Measurements from ENCODE around the gene LITAF. TPM values are rescaled to one million over a fixed set of nuclear protein-coding genes. Genes with fewer than 3 reads are reported as not detected.
A peak's percentile ranks its signal among the peaks of the same experiment; 100 is the strongest.

The LITAF gene
- total RNA-seq, 2 donors from 2014 or later = 112 to 191 TPM

- H3K4me1 Mint-ChIP-seq (ENCODE audit: low read depth in 2 of 2) = peaks cover 16 to 43% of the 10 kb centered on the region in 2 donors
- no peaks in the 10 kb centered on the region for H3K36me3 Mint-ChIP-seq
- DNase-seq (ENCODE audit: low spot score) (no peak), ATAC-seq (no peak)
- no peaks in the 10 kb centered on the region for H3K9me3 Mint-ChIP-seq
- no peak overlapping the region for H3K4me3 Mint-ChIP-seq
- no peak overlapping the region for H3K27ac Mint-ChIP-seq
- peaks cover 0 to 7% of the 10 kb centered on the region in 2 donors for H3K27me3 Mint-ChIP-seq
Observed at GRCh38 chr16:11535494-11535893, 51.2 kb downstream of the LITAF start.

GRCh38 chr16:11534262-11534661 lies 52.5 kb downstream of the LITAF start:
- ATAC-seq = no peak
- Mint-ChIP-seq H3K4me1 (ENCODE audit: low read depth in 2 of 2) (peaks cover 16 to 35% of the 10 kb centered on the region in 2 donors), H3K9me3 (no peaks in the 10 kb centered on the region), H3K36me3 (no peaks in the 10 kb centered on the region), H3K4me3 (no peak overlapping the region), H3K27ac (no peak overlapping the region), H3K27me3 (peaks cover 0 to 7% of the 10 kb centered on the region in 2 donors)
- DNase-seq (ENCODE audit: low spot score) = no peak

GRCh38 chr16:11533588-11533987 lies 53.1 kb downstream of the LITAF start:
- no peak overlapping the region for H3K4me3 Mint-ChIP-seq
- H3K9me3 Mint-ChIP-seq = no peaks in the 10 kb centered on the region
- H3K4me1 Mint-ChIP-seq (ENCODE audit: low read depth in 2 of 2) = peaks cover 16 to 32% of the 10 kb centered on the region in 2 donors
- peaks cover 0 to 7% of the 10 kb centered on the region in 2 donors for H3K27me3 Mint-ChIP-seq
- no peaks in the 10 kb centered on the region for H3K36me3 Mint-ChIP-seq
- no peak overlapping the region for H3K27ac Mint-ChIP-seq
- ATAC-seq (no peak), DNase-seq (ENCODE audit: low spot score) (no peak)

- ATAC-seq (no peak), DNase-seq (ENCODE audit: low spot score) (no peak)
- peaks cover 0 to 9% of the 10 kb centered on the region in 2 donors for H3K27me3 Mint-ChIP-seq
- H3K4me3 Mint-ChIP-seq = no peak overlapping the region
- no peak overlapping the region for H3K27ac Mint-ChIP-seq
- no peaks in the 10 kb centered on the region for H3K36me3 Mint-ChIP-seq
- H3K4me1 Mint-ChIP-seq (ENCODE audit: low read depth in 2 of 2) = peaks cover 9 to 15% of the 10 kb centered on the region in 2 donors
- H3K9me3 Mint-ChIP-seq = no peaks in the 10 kb centered on the region
Observed at GRCh38 chr16:11530171-11530940, 56.4 kb downstream of the LITAF start.

GRCh38 chr16:11529285-11529684 lies 57.4 kb downstream of the LITAF start:
- no peak overlapping the region for H3K27ac Mint-ChIP-seq
- DNase-seq (ENCODE audit: low spot score) = no peak
- H3K4me3 Mint-ChIP-seq = no peak overlapping the region
- no peak for ATAC-seq
- no peaks in the 10 kb centered on the region for H3K9me3 Mint-ChIP-seq
- peaks cover 0 to 9% of the 10 kb centered on the region in 2 donors for H3K27me3 Mint-ChIP-seq
- H3K4me1 Mint-ChIP-seq (ENCODE audit: low read depth in 2 of 2) = peaks cover 7 to 11% of the 10 kb centered on the region in 2 donors
- no peaks in the 10 kb centered on the region for H3K36me3 Mint-ChIP-seq

GRCh38 chr16:11528053-11528452 lies 58.7 kb downstream of the LITAF start:
- no peak overlapping the region for H3K27ac Mint-ChIP-seq
- peaks cover 0 to 9% of the 10 kb centered on the region in 2 donors for H3K27me3 Mint-ChIP-seq
- H3K9me3 Mint-ChIP-seq = no peaks in the 10 kb centered on the region
- peaks cover 7 to 11% of the 10 kb centered on the region in 2 donors for H3K4me1 Mint-ChIP-seq (ENCODE audit: low read depth in 2 of 2)
- ATAC-seq (no peak), DNase-seq (ENCODE audit: low spot score) (no peak)
- H3K36me3 Mint-ChIP-seq = no peaks in the 10 kb centered on the region
- H3K4me3 Mint-ChIP-seq = no peak overlapping the region

GRCh38 chr16:11526655-11527350 lies 59.9 kb downstream of the LITAF start:
- no peak overlapping the region for H3K4me3 Mint-ChIP-seq
- no peak overlapping the region for H3K27ac Mint-ChIP-seq
- H3K4me1 Mint-ChIP-seq (ENCODE audit: low read depth in 2 of 2) = peaks cover 0 to 2% of the 10 kb centered on the region in 2 donors
- H3K36me3 Mint-ChIP-seq = no peaks in the 10 kb centered on the region
- H3K9me3 Mint-ChIP-seq = no peaks in the 10 kb centered on the region
- DNase-seq (ENCODE audit: low spot score) (no peak), ATAC-seq (no peak)
- peaks cover 0 to 2% of the 10 kb centered on the region in 2 donors for H3K27me3 Mint-ChIP-seq

GRCh38 chr16:11524098-11524760 lies 62.5 kb downstream of the LITAF start:
- Mint-ChIP-seq H3K36me3 (no peaks in the 10 kb centered on the region), H3K9me3 (no peaks in the 10 kb centered on the region), H3K27ac (no peak overlapping the region), H3K27me3 (peaks cover 0 to 2% of the 10 kb centered on the region in 2 donors), H3K4me3 (no peak overlapping the region), H3K4me1 (ENCODE audit: low read depth in 2 of 2) (peaks cover 0 to 2% of the 10 kb centered on the region in 2 donors)
- ATAC-seq = no peak
- DNase-seq (ENCODE audit: low spot score) = no peak

GRCh38 chr16:11521055-11521454 lies 65.7 kb downstream of the LITAF start:
- H3K9me3 Mint-ChIP-seq = no peaks in the 10 kb centered on the region
- H3K27me3 Mint-ChIP-seq = peaks cover 0 to 2% of the 10 kb centered on the region in 2 donors
- no peak for ATAC-seq
- no peak for DNase-seq (ENCODE audit: low spot score)
- peaks cover 0 to 2% of the 10 kb centered on the region in 2 donors for H3K4me1 Mint-ChIP-seq (ENCODE audit: low read depth in 2 of 2)
- H3K36me3 Mint-ChIP-seq = no peaks in the 10 kb centered on the region
- H3K4me3 Mint-ChIP-seq = no peak overlapping the region
- no peak overlapping the region for H3K27ac Mint-ChIP-seq

- no peak overlapping the region for H3K4me3 Mint-ChIP-seq
- DNase-seq (ENCODE audit: low spot score) (no peak), ATAC-seq (no peak)
- no peak overlapping the region for H3K27ac Mint-ChIP-seq
- peaks cover 0 to under 1% of the 10 kb centered on the region in 2 donors for H3K27me3 Mint-ChIP-seq
- no peaks in the 10 kb centered on the region for H3K9me3 Mint-ChIP-seq
- H3K4me1 Mint-ChIP-seq (ENCODE audit: low read depth in 2 of 2) = peaks cover 0 to 2% of the 10 kb centered on the region in 2 donors
- H3K36me3 Mint-ChIP-seq = no peaks in the 10 kb centered on the region
Observed at GRCh38 chr16:11520442-11520841, 66.3 kb downstream of the LITAF start.

GRCh38 chr16:11517961-11518360 lies 68.8 kb downstream of the LITAF start:
- H3K4me3 Mint-ChIP-seq = no peak overlapping the region
- no peak for ATAC-seq
- H3K27ac Mint-ChIP-seq = no peak overlapping the region
- H3K4me1 Mint-ChIP-seq (ENCODE audit: low read depth in 2 of 2) = no peaks in the 10 kb centered on the region
- no peaks in the 10 kb centered on the region for H3K36me3 Mint-ChIP-seq
- H3K27me3 Mint-ChIP-seq = no peaks in the 10 kb centered on the region
- DNase-seq (ENCODE audit: low spot score) = no peak
- H3K9me3 Mint-ChIP-seq = no peaks in the 10 kb centered on the region

- Mint-ChIP-seq H3K9me3 (no peaks in the 10 kb centered on the region), H3K4me3 (no peak overlapping the region), H3K36me3 (no peaks in the 10 kb centered on the region), H3K27ac (no peak overlapping the region), H3K4me1 (ENCODE audit: low read depth in 2 of 2) (no peaks in the 10 kb centered on the region), H3K27me3 (no peaks in the 10 kb centered on the region)
- DNase-seq (ENCODE audit: low spot score) (no peak), ATAC-seq (peak; percentile 31 to 40)
Observed at GRCh38 chr16:11515540-11516430, 70.9 kb downstream of the LITAF start.

- no peaks in the 10 kb centered on the region for H3K36me3 Mint-ChIP-seq
- no peak overlapping the region for H3K4me3 Mint-ChIP-seq
- H3K9me3 Mint-ChIP-seq = no peaks in the 10 kb centered on the region
- H3K4me1 Mint-ChIP-seq (ENCODE audit: low read depth in 2 of 2) = no peaks in the 10 kb centered on the region
- H3K27ac Mint-ChIP-seq = no peak overlapping the region
- ATAC-seq = no peak
- no peak for DNase-seq (ENCODE audit: low spot score)
- H3K27me3 Mint-ChIP-seq = no peaks in the 10 kb centered on the region
Observed at GRCh38 chr16:11514283-11514682, 72.4 kb downstream of the LITAF start.
